K562 (cell line): ENCODE measurements around the gene JAK3. TPM values are rescaled to one million over a fixed set of nuclear protein-coding genes. Genes with fewer than 3 reads are reported as not detected.

Source experiments
- CCNT2 ChIP-seq: IDR thresholded peaks from 2 replicates; pipeline ENCODE4 v1.6.1; 2011; ENCODE audit warnings: borderline replicate concordance, low read depth, mild to moderate bottlenecking, moderate library complexity, mixed read lengths, low read length; ENCODE audit not compliant: insufficient read length; ENCODE audit errors: extremely low read depth
- CGGBP1 ChIP-seq: fragments of 250-450 bp; sonication (Bioruptor Pico); IDR thresholded peaks from 2 replicates; pipeline ENCODE4 v1.9.0; 2021; ENCODE audit warnings: mild to moderate bottlenecking
- CHAMP1 ChIP-seq: fragments of 450-650 bp; IDR thresholded peaks from 2 replicates; pipeline ENCODE4 v1.6.1; 2016; ENCODE audit warnings: mild to moderate bottlenecking
- ELF1 ChIP-seq: fragments of 200-800 bp; sonication (Bioruptor generic); IDR thresholded peaks from 2 replicates; pipeline ENCODE4 v1.6.1; 2016; ENCODE audit warnings: missing genetic modification characterization, missing compliant biosample characterization
- EP300 ChIP-seq: IDR thresholded peaks from 2 replicates; pipeline ENCODE4 v1.6.1; 2012; ENCODE audit warnings: low read length, improper control_type of control experiment
- ETS1 ChIP-seq: conservative IDR thresholded peaks from 2 replicates; pipeline ENCODE4 v1.6.1; 2011; ENCODE audit warnings: low read depth, mild to moderate bottlenecking, low read length; ENCODE audit not compliant: control insufficient read depth
- NR0B1 ChIP-seq: fragments of 450-650 bp; IDR thresholded peaks from one replicate; pipeline ENCODE4 v1.6.1; 2018; ENCODE audit warnings: mild to moderate bottlenecking, moderate library complexity; ENCODE audit not compliant: partially characterized antibody
- SNAPC5 ChIP-seq: fragments of 250-450 bp; sonication (Bioruptor Pico); IDR thresholded peaks from 2 replicates; pipeline ENCODE4 v1.8.0; 2021; ENCODE audit warnings: moderate library complexity, mild to moderate bottlenecking, inconsistent platforms
- STAT5A ChIP-seq: IDR thresholded peaks from 2 replicates; pipeline ENCODE4 v1.6.1; 2012; ENCODE audit warnings: low read length, inconsistent platforms, borderline replicate concordance
- U2AF1 ChIP-seq: fragments of 200-400 bp; formaldehyde crosslinking; optimal IDR thresholded peaks from 2 replicates; pipeline ENCODE3; 2017; ENCODE audit warnings: mild to moderate bottlenecking, low read depth, low read length, moderate library complexity
- ZNF280B ChIP-seq: fragments of 250-450 bp; sonication (Bioruptor Pico); IDR thresholded peaks from 2 replicates; pipeline ENCODE4 v1.5.1; 2021; ENCODE audit warnings: mild to moderate bottlenecking
- ZNF395 ChIP-seq: fragments of 200-800 bp; sonication (Bioruptor generic); IDR thresholded peaks from 2 replicates; pipeline ENCODE4 v1.6.1; 2017; ENCODE audit warnings: missing genetic modification characterization, missing compliant biosample characterization
- ZNF511 ChIP-seq: sonication (generic); formaldehyde crosslinking; IDR thresholded peaks from 2 replicates; pipeline ENCODE4 v1.8.0; 2022; ENCODE audit warnings: mild to moderate bottlenecking, missing genetic modification reagents
- polyA plus RNA-seq, 8 experiments: library from polyadenylated mRNA; depleted of rRNA in 4 of 8; stranded (reverse) in 5 of 8; unstranded in 3 of 8; fragments of >200 nt; fragmentation: Nextera tagmentation in 2 of 8; fragmentation: Illumina TruSeq in 1 of 8; extraction: Ambion mirVana in 2 of 8; extraction: Trizol in 1 of 8; gene quantifications; 2 replicates each; pipeline versions ENCODE4 v1.2.1 to v1.2.3, GENCODE V29; 2011 to 2014; ENCODE audit warnings: inconsistent platforms in 1 of 8, missing spikeins in 1 of 8
- total RNA-seq, 7 experiments: library from RNA; depleted of rRNA in 6 of 7; stranded (reverse); fragments of >200 nt in 6 of 7; fragmentation: Illumina TruSeq in 2 of 7; extraction: Trizol in 2 of 7; gene quantifications; 2 replicates each; pipeline versions ENCODE4 v1.2.1 to v1.2.3, GENCODE V29; 2011 to 2021; ENCODE audit warnings: low replicate concordance in 1 of 7

The JAK3 gene
- total and polyA plus RNA-seq, 9 of the 15 experiments (the other 6 are each of a cell fraction or from before 2014, with no cell fraction given) = 0.01 to 0.18 (median 0.07) TPM; not detected in 1

- TF ChIP-seq ZNF395 (peak; percentile 49; the same call in 1 of the 2 replicates), U2AF1 (peak; percentile 75), ZNF280B (no peak), ZNF511 (CRISPR knock-in tag) (peak; percentile 96), STAT5A (no peak), CHAMP1 (no peak), NR0B1 (no peak), CGGBP1 (CRISPR knock-in tag) (no peak), ETS1 (0 out of 2 replicates have a peak, but pooled peaks have one; percentile 40), SNAPC5 (CRISPR knock-in tag) (no peak), ELF1 (tag) (no peak), CCNT2 (peak; percentile 17), EP300 (no peak)
Measured at GRCh38 chr19:17841810-17842662, 5.7 kb downstream of the JAK3 start (continued).
